Breast epithelium (tissue), 4 donors: ENCODE measurements around the gene AGPAT3. TPM values are rescaled to one million over a fixed set of nuclear protein-coding genes. Genes with fewer than 3 reads are reported as not detected.
A peak's percentile ranks its signal among the peaks of the same experiment; 100 is the strongest.

ENCODE experiments used
- DNase-seq, 2 donors: peaks; one replicate each; pipeline ENCODE4 v3.0.0-alpha.2; 2019; ENCODE audit warnings: low spot score in 2 of 2
- H3K27ac ChIP-seq, 2 donors: fragments of 200-600 bp; sonication (generic) in 1 of 2; one replicate each; pipeline ENCODE4 v1.5.1; 2016 to 2019; ENCODE audit warnings: mild to moderate bottlenecking in 1 of 2
- H3K27me3 ChIP-seq, 2 donors: fragments of 200-600 bp; sonication (generic) in 1 of 2; one replicate each; pipeline versions ENCODE4 v1.5.1 to v1.6.0; 2017 to 2019; ENCODE audit warnings: control low read depth in 1 of 2, mild to moderate bottlenecking in 1 of 2
- H3K36me3 ChIP-seq: fragments of 200-600 bp; one replicate; pipeline ENCODE4 v1.5.1; 2019
- H3K4me1 ChIP-seq, 2 donors: fragments of 200-600 bp; sonication (generic); one replicate each; pipeline ENCODE4 v1.5.1; 2016 to 2019; ENCODE audit warnings: control low read depth in 1 of 2
- H3K4me3 ChIP-seq, 3 donors: fragments of 200-600 bp; sonication (generic); 1 replicate in 2 of 3; 2 replicates in 1 of 3; pipeline ENCODE4 v1.5.1; 2016 to 2019; ENCODE audit warnings: mild to moderate bottlenecking in 3 of 3, moderate library complexity in 2 of 3
- H3K9me3 ChIP-seq, 2 donors: fragments of 200-600 bp; sonication (generic) in 1 of 2; one replicate each; pipeline ENCODE4 v1.5.1; 2016 to 2019; ENCODE audit warnings: control low read depth in 1 of 2
- POLR2A ChIP-seq: fragments of 450-650 bp; IDR thresholded peaks from one replicate; pipeline ENCODE4 v1.6.1; 2016; ENCODE audit warnings: antibody characterized with exemption, mild to moderate bottlenecking, moderate library complexity
- POLR2AphosphoS5 ChIP-seq, 3 donors: sonication (generic); formaldehyde crosslinking; IDR thresholded peaks; one replicate each; pipeline ENCODE4 v1.6.1; 2017; ENCODE audit warnings: antibody characterized with exemption in 3 of 3
- intact Hi-C: fragments of 100-400 bp; cut with DNase I; formaldehyde crosslinking; loops from one replicate; pipeline ENCODE4 v1.15.1; 2023; ENCODE audit warnings: low total_unique reads
- total RNA-seq, 3 donors: library from RNA; depleted of rRNA; stranded (reverse); fragments of >200 nt; gene quantifications; one replicate each; pipeline ENCODE4 v1.1.0, GENCODE V29; 2016
- TF ChIP-seq, protein P1 (sequence below), 3 donors: fragments of 450-650 bp; IDR thresholded peaks; one replicate each; pipeline ENCODE4 v1.5.1; 2016 to 2017; ENCODE audit warnings: antibody characterized with exemption in 3 of 3, mild to moderate bottlenecking in 3 of 3, moderate library complexity in 3 of 3

The AGPAT3 gene
- total RNA-seq, 3 donors from 2014 or later, result 27.2 to 35.8 (median 28.2) TPM

DNA sequence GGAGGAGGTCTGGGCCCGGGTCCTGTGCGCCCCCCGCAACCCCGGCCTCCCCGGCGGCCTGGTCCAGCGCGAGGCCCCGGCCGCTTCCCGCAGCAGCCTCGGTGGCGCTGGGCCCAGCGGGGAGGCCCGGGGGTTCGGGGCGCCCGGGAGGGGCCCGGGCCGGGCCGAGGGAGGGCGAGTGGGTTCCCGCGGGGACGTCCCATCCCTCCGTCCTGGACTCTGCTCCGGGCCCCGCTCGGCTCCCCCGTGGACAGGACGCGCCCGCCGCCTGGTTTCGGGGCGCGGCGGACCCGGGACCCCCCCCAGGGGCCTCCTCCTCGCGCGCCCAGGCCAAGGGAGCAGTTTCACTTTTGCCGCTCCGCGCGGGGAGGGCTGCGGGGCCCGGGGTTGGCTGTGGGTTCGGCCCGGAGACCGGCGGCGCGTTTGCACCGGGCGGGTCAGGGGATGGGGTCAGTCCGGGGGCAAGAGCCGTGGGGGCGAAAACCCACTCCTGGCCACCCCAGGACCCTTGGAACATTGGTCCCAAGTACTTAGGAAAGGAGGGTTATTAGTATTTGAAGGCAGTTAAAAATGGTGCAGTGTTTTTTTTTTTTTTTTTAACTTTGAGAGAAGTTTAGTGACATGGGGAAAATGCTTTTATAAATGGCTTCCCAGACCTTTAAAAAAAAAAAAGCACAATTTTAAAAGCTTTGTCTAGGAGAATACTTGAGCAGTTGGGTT, 677 bp downstream of the AGPAT3 start:
- intact Hi-C loops, result loop anchor here (5.0 kb wide), 1 partner anchor 72 kb away; no protein-coding TSS in a partner anchor
- Histone ChIP-seq H3K27me3 (no peaks in the 10 kb centered on the region), H3K9me3 (no peaks in the 10 kb centered on the region), H3K27ac (peak overlapping the region; percentile 93 to 96), H3K36me3 (no peaks in the 10 kb centered on the region), H3K4me1 (peaks cover 4 to 7% of the 10 kb centered on the region in 2 donors), H3K4me3 (peak overlapping the region; percentile 75 to 93 (median 89))
- DNase-seq, result no peak
- TF ChIP-seq POLR2A (no peak), POLR2AphosphoS5 (IDR thresholded peaks at IDR 0.05) (no peak)
- TF ChIP-seq, protein P1, sequence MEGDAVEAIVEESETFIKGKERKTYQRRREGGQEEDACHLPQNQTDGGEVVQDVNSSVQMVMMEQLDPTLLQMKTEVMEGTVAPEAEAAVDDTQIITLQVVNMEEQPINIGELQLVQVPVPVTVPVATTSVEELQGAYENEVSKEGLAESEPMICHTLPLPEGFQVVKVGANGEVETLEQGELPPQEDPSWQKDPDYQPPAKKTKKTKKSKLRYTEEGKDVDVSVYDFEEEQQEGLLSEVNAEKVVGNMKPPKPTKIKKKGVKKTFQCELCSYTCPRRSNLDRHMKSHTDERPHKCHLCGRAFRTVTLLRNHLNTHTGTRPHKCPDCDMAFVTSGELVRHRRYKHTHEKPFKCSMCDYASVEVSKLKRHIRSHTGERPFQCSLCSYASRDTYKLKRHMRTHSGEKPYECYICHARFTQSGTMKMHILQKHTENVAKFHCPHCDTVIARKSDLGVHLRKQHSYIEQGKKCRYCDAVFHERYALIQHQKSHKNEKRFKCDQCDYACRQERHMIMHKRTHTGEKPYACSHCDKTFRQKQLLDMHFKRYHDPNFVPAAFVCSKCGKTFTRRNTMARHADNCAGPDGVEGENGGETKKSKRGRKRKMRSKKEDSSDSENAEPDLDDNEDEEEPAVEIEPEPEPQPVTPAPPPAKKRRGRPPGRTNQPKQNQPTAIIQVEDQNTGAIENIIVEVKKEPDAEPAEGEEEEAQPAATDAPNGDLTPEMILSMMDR (IDR thresholded peaks at IDR 0.05), result no peak

DNA sequence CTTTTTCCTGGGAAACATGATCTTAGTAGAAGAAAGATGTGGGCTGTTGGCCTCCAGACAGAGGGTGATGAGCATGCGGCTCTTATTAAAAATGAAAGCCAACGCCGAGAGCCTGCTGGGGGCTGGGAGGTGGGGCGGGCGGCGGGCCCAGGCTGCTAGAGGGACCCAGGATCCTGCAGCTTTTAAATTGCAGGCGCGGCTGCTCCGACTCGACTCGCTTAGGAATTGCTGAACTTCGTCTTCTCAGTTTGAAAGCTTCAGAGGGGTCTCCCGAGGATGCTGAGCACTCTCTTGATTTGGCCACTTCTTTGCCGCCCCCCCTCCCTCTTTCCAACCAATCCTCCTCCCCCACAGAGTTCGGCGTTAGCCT, 1.2 kb downstream of the AGPAT3 start:
- no peak for TF ChIP-seq POLR2AphosphoS5 (IDR thresholded peaks at IDR 0.05)
- TF ChIP-seq, protein P1 (IDR thresholded peaks at IDR 0.05), result no peak
- no peak for TF ChIP-seq POLR2A
- Histone ChIP-seq H3K4me3 (peak overlapping the region; percentile 75 to 93 (median 89)), H3K4me1 (peaks cover 4 to 7% of the 10 kb centered on the region in 2 donors), H3K27ac (peak overlapping the region; percentile 82 to 93), H3K36me3 (no peaks in the 10 kb centered on the region), H3K9me3 (no peaks in the 10 kb centered on the region), H3K27me3 (no peaks in the 10 kb centered on the region)
- peak in 1 of 2 donors; percentile 48 for DNase-seq
- intact Hi-C loops, result loop anchor here (5.0 kb wide), 1 partner anchor 71 kb away; no protein-coding TSS in a partner anchor

DNA sequence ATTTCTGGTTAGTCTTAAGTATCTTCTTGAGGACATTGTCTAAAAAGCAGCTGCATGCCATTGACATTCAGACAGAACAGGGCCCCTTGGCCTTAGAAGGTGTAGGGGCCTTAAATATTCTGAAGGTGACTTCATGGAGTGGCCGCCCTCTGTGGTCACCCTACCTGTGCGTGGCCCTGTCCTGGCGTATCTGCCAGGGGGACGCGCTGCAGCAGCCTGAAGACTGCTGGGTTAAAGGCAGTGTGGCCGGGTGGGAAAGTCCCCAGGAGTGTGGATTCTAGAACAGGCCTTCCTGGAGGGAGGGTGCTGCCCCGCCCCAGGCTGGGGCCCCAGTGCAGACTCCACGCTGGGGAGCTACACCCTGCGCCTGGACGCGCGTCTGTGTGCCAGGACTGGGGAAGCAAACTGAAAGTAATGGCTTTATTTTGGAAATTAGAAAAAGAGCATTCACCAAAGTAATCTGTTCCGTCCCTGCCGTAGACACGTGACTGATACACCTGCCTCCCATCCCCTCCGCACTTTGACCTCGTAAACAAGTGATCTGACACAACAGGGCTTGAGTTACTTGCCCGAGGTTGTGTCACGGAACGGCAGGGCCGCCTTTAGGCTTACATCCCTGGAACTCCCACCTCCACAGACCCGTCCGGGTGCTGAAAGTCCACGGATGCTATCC, 1.8 kb downstream of the AGPAT3 start:
- no peak for DNase-seq
- Histone ChIP-seq H3K27ac (peak overlapping the region; percentile 82 to 93), H3K9me3 (no peaks in the 10 kb centered on the region), H3K4me1 (peaks cover 4 to 7% of the 10 kb centered on the region in 2 donors), H3K4me3 (peak overlapping the region; percentile 75 to 93 (median 89)), H3K36me3 (no peaks in the 10 kb centered on the region), H3K27me3 (no peaks in the 10 kb centered on the region)
- TF ChIP-seq POLR2AphosphoS5 (IDR thresholded peaks at IDR 0.05) (no peak), POLR2A (no peak)
- TF ChIP-seq, protein P1 (IDR thresholded peaks at IDR 0.05), result no peak
- intact Hi-C loops, result loop anchor here (5.0 kb wide), 1 partner anchor 71 kb away; no protein-coding TSS in a partner anchor

DNA sequence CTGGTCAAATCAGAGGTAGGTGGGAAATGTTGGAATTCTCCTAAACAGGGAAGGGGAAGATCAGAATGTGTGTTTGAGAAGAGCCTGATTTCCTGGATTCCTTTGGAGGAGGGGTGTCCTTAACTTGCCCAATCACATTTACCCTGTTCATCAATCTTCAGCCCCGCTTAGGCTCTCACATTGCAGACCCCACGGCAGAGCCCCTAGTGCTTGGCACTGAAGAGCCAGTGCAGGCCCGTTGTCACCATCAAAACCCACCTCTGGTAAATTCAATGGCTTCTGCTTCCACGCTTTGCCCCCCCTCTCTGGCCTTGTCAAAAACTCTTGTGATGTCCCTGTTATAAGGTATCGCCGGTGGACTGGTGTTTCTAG, 2.3 kb downstream of the AGPAT3 start:
- H3K36me3 ChIP-seq, result no peaks in the 10 kb centered on the region
- H3K27me3 ChIP-seq, result no peaks in the 10 kb centered on the region
- no peaks in the 10 kb centered on the region for H3K9me3 ChIP-seq
- peak overlapping the region; percentile 82 to 93 for H3K27ac ChIP-seq
- peaks cover 4 to 7% of the 10 kb centered on the region in 2 donors for H3K4me1 ChIP-seq
- DNase-seq, result no peak
- intact Hi-C loops, result loop anchor here (5.0 kb wide), 1 partner anchor 70 kb away; no protein-coding TSS in a partner anchor
- TF ChIP-seq, protein P1 (IDR thresholded peaks at IDR 0.05), result no peak
- TF ChIP-seq POLR2A (no peak), POLR2AphosphoS5 (IDR thresholded peaks at IDR 0.05) (no peak)
- H3K4me3 ChIP-seq, result peak overlapping the region in 2 of 3 donors; percentile 89 to 93

DNA sequence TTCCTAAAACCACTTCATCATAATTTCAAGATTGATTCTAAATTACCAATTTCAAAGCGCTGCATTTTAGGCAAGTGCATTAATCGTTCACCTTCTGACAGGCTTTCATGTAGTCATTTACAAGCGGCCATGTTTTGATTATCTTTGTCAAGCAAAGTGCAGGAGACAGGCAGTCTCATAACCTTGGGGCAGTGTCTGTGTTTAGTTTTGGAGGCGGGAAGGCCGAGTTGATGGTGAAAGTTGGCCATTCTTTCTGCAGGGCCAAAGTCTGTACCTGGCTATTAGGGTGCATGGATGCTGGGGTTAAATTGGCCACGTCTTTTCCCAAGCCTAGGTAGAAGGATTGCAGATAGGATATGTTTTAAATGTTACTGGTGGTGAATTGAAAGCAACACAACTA, 2.9 kb downstream of the AGPAT3 start:
- H3K4me3 ChIP-seq, result no peak overlapping the region
- peaks cover 4 to 7% of the 10 kb centered on the region in 2 donors for H3K4me1 ChIP-seq
- H3K9me3 ChIP-seq, result no peaks in the 10 kb centered on the region
- H3K27ac ChIP-seq, result peak overlapping the region; percentile 13 to 16
- intact Hi-C loops, result loop anchor here (5.0 kb wide), 1 partner anchor 69 kb away; no protein-coding TSS in a partner anchor
- no peaks in the 10 kb centered on the region for H3K36me3 ChIP-seq
- TF ChIP-seq POLR2AphosphoS5 (IDR thresholded peaks at IDR 0.05) (no peak), POLR2A (no peak)
- TF ChIP-seq, protein P1 (IDR thresholded peaks at IDR 0.05), result no peak
- no peak for DNase-seq
- H3K27me3 ChIP-seq, result no peaks in the 10 kb centered on the region
